HG03442 (cell line): Measurements from ENCODE around the gene DYRK1A.

Source experiments
- ATAC-seq: cut with Tn5 transposase; IDR thresholded peaks from one replicate; pipeline ENCODE4 v1.9.1; 2021; ENCODE audit warnings: mild to moderate bottlenecking, moderate library complexity; ENCODE audit not compliant: unreplicated experiment

The DYRK1A gene

DNA sequence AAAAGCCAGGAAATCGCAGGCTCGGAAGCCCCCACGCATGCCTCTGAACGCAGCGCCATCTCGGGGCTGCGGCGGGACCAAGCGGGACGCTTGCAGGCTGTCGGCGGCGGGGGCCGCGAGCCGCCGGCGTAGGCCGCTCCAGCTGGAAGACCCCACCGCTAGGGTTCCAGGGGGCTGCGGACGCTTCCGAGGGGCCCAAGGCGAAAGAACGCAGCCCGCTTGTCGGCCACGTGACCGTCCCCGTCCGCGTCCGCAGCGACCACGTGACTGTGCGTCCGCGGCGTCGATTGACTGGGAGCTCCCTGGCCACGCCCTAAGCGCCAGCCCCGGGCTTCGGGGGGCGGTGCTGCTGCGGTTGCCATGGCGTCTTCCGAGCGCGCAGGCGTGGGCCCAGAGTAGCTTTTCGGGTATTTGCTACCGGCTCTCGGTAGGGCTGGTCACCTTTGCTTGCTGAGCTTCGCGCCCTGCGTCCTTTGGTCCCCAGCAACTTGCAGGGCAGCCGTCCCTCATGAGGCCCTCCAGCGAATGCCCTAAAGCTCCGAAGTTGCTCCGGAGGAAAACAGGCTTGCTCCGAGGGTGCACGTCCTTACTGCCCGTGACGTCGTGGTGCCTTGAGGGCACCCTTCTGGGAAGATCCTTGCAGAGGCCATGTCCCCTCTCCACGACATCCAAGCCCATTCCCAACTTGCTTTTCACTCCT lies 197.2 kb downstream of the DYRK1A start:
- ATAC-seq = peak; percentile 77

DNA sequence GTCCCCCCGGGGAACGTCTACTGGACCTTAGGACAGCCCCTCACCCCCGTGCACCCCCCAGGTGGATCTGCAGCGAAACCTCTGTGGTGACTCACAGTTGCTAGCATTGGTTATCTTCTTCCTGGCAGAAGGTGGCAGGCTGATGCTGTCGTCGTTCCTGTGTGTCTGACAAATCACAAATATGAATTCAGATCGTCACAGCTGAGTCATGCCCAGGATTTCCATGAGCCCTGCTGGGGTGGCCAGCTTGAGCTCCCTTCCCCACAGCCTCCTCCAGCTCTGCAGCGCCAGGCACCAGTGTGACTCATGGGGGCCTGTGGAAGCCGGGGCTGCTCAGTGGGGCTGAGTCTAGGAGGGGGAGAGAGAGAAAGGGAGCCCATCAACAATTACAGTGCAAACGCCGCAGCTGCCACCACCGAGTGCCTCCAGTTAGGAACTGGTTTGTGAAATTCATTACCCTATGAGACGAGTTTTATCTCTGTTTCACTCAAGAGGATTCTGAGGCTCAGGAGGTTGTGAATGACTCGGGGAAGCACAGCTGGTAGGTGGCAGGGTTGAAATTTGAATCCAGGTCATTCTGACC lies 197.9 kb downstream of the DYRK1A start:
- peak; percentile 40 for ATAC-seq

DNA sequence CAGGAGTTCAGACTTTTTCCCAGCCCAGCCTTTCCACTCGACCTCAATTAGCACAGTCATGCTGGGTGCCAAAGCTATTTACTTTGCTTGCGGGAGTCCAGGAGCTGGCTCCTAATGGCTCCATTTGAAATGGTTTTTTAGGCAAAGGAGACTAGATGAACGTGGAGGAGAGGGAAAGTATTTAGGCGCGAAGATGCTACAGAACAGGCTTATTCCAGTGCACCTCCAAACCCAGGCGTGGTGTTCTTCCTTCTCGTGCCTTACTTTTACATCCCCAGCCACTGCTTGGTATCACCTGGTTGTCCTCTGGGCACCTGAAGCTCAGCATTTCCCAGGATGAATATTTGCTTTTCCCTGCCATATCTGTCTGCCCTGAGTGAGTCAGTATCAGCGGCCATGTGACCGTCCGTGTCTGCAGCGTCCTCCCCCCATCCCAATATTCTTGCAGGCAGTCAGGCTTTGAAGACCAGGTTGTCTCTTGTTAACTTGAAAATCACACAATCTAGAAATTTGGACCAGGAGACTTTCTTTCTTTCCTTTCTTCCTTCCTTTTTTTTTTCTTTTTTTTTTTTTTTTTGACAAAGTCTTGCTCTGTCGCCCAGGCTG lies 198.5 kb downstream of the DYRK1A start:
- ATAC-seq = no peak

DNA sequence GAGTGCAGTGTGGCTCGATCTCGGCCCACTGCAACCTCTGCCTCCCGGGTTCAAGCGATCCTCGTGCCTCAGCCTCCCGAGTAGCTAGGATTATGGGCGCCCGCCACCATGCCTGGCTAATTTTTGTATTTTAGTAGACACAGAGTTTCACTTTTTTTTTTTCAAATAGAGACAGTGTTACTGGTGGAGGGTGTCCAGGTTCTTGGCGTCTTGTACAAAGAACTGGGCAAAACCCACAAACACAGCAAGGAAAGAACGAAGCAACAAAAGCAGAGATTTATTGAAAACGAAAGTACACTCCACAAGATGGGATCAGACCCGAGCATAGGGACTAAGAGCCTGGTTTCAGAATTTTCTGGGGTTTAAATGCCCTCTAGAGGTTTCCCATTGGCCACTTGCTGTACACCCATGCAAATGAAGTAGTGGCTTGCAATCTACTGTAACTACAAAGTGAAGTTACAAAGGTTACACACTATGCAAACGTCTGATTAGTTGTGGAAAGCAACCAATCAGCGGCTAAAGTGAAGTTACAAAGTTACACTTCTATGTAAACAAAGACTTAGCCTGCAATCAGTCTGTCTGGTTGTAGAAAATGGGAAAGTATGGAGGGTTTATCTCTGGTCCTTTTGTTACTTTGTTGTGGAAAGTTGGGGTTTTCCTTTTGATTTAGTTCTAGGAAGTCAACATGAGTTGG lies 199.1 kb downstream of the DYRK1A start:
- no peak for ATAC-seq

DNA sequence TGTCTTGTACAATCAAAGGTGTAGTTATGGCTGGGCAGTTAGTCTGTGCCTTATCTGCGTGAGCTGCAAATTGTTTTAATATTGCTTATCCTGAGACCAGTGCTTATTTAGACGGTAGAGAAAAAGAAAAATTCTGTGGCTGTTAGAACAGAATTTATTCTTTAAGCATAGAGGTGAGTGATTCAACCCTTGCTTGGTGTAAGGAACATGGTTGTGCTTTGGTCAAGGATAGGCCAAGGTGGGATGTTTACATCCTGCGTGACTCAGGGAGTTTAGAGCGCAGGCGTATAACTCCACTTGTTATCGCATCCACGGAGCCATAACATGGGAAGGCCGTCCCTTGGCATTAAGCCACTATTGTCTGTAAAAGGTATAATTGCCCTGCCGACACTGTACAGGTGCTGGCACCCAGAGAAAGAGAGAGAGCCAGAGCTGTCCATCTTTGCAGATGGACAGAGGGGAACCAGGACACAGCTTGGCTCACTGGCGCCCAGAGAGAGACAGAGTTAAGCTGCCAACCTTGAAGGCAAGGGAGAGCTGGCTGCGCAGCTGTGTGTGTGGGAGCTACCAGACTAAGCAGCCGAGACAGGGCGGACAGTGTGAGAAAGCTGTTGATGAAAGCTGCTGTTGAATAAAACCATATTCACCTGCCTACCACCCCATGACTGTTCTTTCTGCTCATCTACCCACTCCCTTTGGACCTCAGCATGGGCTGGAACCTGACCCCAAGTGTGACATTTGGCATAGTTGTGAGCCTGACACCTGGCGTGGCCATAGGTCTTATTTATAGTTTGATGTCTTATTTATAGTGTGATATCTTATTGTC lies 200.4 kb downstream of the DYRK1A start:
- no peak for ATAC-seq

DNA sequence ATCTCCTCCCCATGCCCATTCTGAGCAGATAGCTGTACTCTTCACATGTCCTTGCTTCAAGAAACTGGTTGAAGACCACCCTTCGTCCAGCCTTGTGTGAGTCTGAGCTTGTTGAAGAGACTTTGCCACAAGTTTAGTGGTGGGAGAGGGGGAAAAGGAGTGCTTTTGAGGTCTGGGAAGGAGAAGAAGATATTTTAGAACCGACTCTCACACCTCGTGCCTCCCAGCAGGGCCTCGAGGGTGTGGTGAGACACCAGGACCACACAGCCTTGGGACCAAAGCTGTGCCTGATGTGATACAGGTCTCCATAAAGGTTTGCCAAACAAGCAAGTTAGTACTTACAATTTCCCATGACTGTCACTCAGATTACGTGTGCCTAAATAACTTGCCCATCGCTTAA lies 201.8 kb downstream of the DYRK1A start:
- ATAC-seq = no peak

DNA sequence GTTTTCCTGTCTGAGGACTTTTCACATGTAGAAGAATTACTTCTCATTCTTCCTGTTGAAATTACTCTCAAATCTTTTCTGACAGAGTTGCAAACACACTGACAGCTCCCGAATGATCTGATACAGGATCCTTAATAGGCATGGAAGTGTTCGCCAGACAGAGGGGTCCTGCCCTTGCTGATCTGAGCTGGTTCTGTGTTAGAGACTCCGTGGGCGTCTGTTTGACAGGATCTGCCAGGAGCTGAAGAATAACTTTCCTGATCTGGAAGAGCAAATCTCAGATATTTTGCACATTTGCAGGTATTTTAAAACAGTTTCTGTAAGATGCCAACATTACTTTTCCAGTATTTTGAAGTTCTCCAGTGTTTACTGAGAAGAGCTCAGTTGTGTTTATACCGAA lies 202.3 kb downstream of the DYRK1A start:
- no peak for ATAC-seq

DNA sequence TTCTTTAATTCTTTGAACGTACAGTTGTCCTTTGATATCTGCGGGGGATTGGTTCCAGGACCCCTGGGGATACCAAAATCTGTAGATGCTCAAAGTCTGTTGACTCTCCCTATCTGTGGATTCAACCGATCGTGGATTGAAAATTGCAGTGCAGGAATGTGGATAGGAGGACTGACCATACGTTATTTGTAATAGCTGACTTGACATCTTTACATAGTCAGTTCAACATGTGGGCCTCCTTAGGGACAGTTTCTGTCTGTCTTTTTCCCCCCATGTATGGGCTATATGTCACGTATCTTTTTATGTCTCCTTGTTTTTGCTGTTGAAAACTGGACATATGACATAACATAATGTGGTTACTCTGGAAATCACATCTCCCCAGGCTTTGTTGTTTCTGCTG lies 204.9 kb downstream of the DYRK1A start:
- no peak for ATAC-seq

DNA sequence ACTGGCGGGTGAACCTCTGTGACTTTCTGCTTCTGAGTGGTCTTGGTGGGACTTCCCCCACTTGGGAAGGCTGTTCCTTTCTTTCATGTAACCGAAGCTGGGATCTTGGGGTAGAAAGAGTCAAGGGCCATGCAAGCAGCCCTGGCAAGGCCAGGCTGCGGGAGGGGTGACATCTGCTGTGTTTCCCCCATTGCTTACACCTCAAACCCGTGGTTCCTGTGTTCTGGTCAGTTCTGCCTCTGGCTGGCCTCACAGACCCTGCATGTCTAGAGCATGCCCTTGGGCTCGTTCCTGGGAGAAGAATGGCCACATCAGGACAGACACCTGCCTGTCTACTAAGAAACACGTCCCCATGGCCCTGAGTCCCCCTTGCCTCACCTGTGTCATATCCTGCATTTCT lies 207.7 kb downstream of the DYRK1A start:
- ATAC-seq = no peak

DNA sequence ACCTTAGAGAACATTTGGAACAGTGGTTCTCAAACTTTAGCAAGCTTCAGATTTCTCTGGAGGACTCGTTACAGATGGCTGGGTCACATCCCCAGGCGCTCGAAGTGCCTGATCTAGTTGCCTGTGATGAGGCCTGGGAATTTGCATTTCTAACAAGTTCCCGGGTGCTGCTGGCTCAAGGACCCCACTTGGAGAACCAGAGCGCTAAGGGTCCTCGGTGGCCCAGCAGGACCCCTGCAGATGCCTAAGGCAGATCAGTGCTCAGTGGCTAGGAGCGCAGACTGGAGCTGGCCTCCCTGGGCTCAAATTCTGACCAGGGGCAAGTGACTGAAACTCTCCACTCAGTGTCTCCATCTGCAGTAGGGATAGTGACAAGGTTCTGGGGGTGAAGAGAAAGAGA lies 208.2 kb downstream of the DYRK1A start:
- ATAC-seq = no peak

DNA sequence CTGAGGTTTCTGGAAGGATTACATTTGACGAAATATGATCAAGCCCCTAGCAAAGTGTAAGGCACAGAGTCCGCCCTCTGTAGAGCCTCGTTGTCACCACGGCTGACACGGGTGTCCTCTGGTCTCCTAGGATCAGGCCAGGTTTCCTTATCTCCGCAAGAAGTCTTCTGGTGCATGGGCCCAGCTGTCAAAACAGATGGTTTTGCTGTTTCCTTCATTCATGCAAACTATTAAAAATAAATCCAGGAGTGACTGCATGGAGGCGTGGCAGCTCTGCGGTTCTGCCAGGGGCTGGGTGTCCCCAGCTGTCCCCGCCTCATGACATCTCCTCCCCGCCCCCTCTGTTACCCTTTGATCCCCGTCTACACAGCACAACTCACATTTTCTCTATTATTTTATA lies 209.0 kb downstream of the DYRK1A start:
- no peak for ATAC-seq
